Endodermal cell (in vitro differentiated cells): ENCODE measurements around the gene IL12A. TPM values are rescaled to one million over a fixed set of nuclear protein-coding genes. Genes with fewer than 3 reads are reported as not detected.

ENCODE experiments used
- DNase-seq: peaks from one replicate; pipeline ENCODE4 v3.0.0-alpha.2; 2017
- H3K27ac ChIP-seq: 2 replicates; pipeline ENCODE4 v1.5.1; 2013; ENCODE audit warnings: mild to moderate bottlenecking, low read depth, low read length, moderate library complexity
- H3K27me3 ChIP-seq: 2 replicates; pipeline ENCODE4 v1.6.1; 2013; ENCODE audit warnings: mild to moderate bottlenecking, low read length, moderate library complexity; ENCODE audit not compliant: insufficient read depth, control insufficient read depth, poor library complexity, severe bottlenecking
- H3K36me3 ChIP-seq: 2 replicates; pipeline ENCODE4 v1.7.0; 2013; ENCODE audit warnings: mild to moderate bottlenecking, low read length, moderate library complexity; ENCODE audit not compliant: control insufficient read depth, insufficient read depth
- H3K4me1 ChIP-seq: one replicate; pipeline ENCODE4 v1.7.0; 2013; ENCODE audit warnings: low read length; ENCODE audit not compliant: control insufficient read depth, insufficient read depth
- H3K4me3 ChIP-seq: 2 replicates; pipeline ENCODE4 v1.5.1; 2013; ENCODE audit warnings: mild to moderate bottlenecking, low read length, moderate library complexity
- H3K9ac ChIP-seq: 2 replicates; pipeline ENCODE4 v1.6.1; 2013; ENCODE audit warnings: mild to moderate bottlenecking, low read length, moderate library complexity; ENCODE audit not compliant: poor library complexity, severe bottlenecking; ENCODE audit errors: extremely low read depth
- H3K9me3 ChIP-seq: 2 replicates; pipeline ENCODE4 v1.6.1; 2013; ENCODE audit warnings: mild to moderate bottlenecking, low read length, moderate library complexity; ENCODE audit not compliant: control insufficient read depth
- H3K27ac Mint-ChIP-seq: 2 replicates; pipeline ENCODE4 v1.8.0; 2020; ENCODE audit warnings: mixed read lengths
- H3K27me3 Mint-ChIP-seq: 2 replicates; pipeline ENCODE4 v1.8.0; 2021; ENCODE audit warnings: mild to moderate bottlenecking, mixed read lengths; ENCODE audit not compliant: insufficient read depth
- H3K36me3 Mint-ChIP-seq: 2 replicates; pipeline ENCODE4 v1.8.0; 2020; ENCODE audit warnings: low read depth, mixed read lengths
- H3K4me1 Mint-ChIP-seq: 2 replicates; pipeline ENCODE4 v1.8.0; 2020; ENCODE audit warnings: mixed read lengths
- H3K4me3 Mint-ChIP-seq: 2 replicates; pipeline ENCODE4 v1.8.0; 2020; ENCODE audit warnings: mild to moderate bottlenecking, moderate library complexity, mixed read lengths
- H3K9me3 Mint-ChIP-seq: 2 replicates; pipeline ENCODE4 v1.8.0; 2020; ENCODE audit warnings: mild to moderate bottlenecking, mixed read lengths
- WGBS, 2 experiments: methylation state at CpG; one replicate each; pipeline versions ENCODE4 v1.1.5 to v1.1.7; 2013; ENCODE audit warnings: missing lambda C conversion rate in 2 of 2, mixed read lengths in 1 of 2; ENCODE audit not compliant: insufficient coverage in 1 of 2, insufficient read length in 1 of 2; 5-methylcytosine and 5-hydroxymethylcytosine counted together
- total RNA-seq, 2 donors: library from RNA; stranded (reverse); fragmentation: NEBNext Ultra II Directional in 1 of 2; extraction: Animal tissue kit (Norgen Biotek cat#: 25700) in 1 of 2; gene quantifications; 2 replicates in 1 of 2; 3 replicates in 1 of 2; pipeline ENCODE4 v1.2.1, GENCODE V29; 2021
- TF ChIP-seq, protein P1 (sequence below): fragments of 200-600 bp; sonication (generic); conservative IDR thresholded peaks from 2 replicates; pipeline ENCODE4 v1.5.0; 2021; ENCODE audit warnings: antibody characterized with exemption, mild to moderate bottlenecking

IL12A gene
- total RNA-seq, 2 donors from 2014 or later: not detected

- no peaks in the 10 kb centered on the region for H3K4me1 ChIP-seq
- TF ChIP-seq, protein P1, sequence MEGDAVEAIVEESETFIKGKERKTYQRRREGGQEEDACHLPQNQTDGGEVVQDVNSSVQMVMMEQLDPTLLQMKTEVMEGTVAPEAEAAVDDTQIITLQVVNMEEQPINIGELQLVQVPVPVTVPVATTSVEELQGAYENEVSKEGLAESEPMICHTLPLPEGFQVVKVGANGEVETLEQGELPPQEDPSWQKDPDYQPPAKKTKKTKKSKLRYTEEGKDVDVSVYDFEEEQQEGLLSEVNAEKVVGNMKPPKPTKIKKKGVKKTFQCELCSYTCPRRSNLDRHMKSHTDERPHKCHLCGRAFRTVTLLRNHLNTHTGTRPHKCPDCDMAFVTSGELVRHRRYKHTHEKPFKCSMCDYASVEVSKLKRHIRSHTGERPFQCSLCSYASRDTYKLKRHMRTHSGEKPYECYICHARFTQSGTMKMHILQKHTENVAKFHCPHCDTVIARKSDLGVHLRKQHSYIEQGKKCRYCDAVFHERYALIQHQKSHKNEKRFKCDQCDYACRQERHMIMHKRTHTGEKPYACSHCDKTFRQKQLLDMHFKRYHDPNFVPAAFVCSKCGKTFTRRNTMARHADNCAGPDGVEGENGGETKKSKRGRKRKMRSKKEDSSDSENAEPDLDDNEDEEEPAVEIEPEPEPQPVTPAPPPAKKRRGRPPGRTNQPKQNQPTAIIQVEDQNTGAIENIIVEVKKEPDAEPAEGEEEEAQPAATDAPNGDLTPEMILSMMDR: no peak
- no peak overlapping the region for H3K9ac ChIP-seq
- peaks cover 23% of the 10 kb centered on the region for H3K27me3 Mint-ChIP-seq
- no peak overlapping the region for H3K4me3 Mint-ChIP-seq
- H3K36me3 ChIP-seq: no peaks in the 10 kb centered on the region
- H3K9me3 Mint-ChIP-seq: peaks cover 10% of the 10 kb centered on the region
- no peaks in the 10 kb centered on the region for H3K4me1 Mint-ChIP-seq
- no peak overlapping the region for H3K27ac ChIP-seq
- H3K9me3 ChIP-seq: peaks cover 7% of the 10 kb centered on the region
- no peak overlapping the region for H3K4me3 ChIP-seq
- H3K36me3 Mint-ChIP-seq: no peaks in the 10 kb centered on the region
- 64% methylated on average over 4 of the region's 4 CpGs; no CpG with 5 or more reads in 1 of the 2 experiments for WGBS, 2 experiments
- no peak overlapping the region for H3K27ac Mint-ChIP-seq
- H3K27me3 ChIP-seq: peaks cover 10% of the 10 kb centered on the region
- DNase-seq: no peak
Measured at GRCh38 chr3:159994182-159994581, 5.5 kb downstream of the IL12A start.

- 83 to 100% methylated on average over 1 of the region's 1 CpG for WGBS, 2 experiments
- H3K4me1 ChIP-seq: no peaks in the 10 kb centered on the region
- DNase-seq: no peak
- Mint-ChIP-seq H3K27ac (no peak overlapping the region), H3K9me3 (peaks cover 10% of the 10 kb centered on the region), H3K4me1 (no peaks in the 10 kb centered on the region), H3K36me3 (no peaks in the 10 kb centered on the region), H3K27me3 (peaks cover 13% of the 10 kb centered on the region), H3K4me3 (no peak overlapping the region)
- H3K36me3 ChIP-seq: no peaks in the 10 kb centered on the region
- TF ChIP-seq, protein P1: no peak
- peaks cover under 1% of the 10 kb centered on the region for H3K27me3 ChIP-seq
- peaks cover 7% of the 10 kb centered on the region for H3K9me3 ChIP-seq
- H3K27ac ChIP-seq: no peak overlapping the region
- no peak overlapping the region for H3K4me3 ChIP-seq
- H3K9ac ChIP-seq: no peak overlapping the region
Measured at GRCh38 chr3:159995091-159995490, 6.5 kb downstream of the IL12A start.

GRCh38 chr3:159996018-159996417 is 7.4 kb downstream of the IL12A start:
- no peak overlapping the region for H3K4me3 Mint-ChIP-seq
- H3K27ac ChIP-seq: no peak overlapping the region
- H3K36me3 Mint-ChIP-seq: no peaks in the 10 kb centered on the region
- no peaks in the 10 kb centered on the region for H3K36me3 ChIP-seq
- H3K9ac ChIP-seq: no peak overlapping the region
- no peak overlapping the region for H3K4me3 ChIP-seq
- no peaks in the 10 kb centered on the region for H3K4me1 Mint-ChIP-seq
- H3K9me3 Mint-ChIP-seq: peaks cover 10% of the 10 kb centered on the region
- H3K4me1 ChIP-seq: no peaks in the 10 kb centered on the region
- H3K9me3 ChIP-seq: peaks cover 7% of the 10 kb centered on the region
- no peak for DNase-seq
- TF ChIP-seq, protein P1: no peak
- no peaks in the 10 kb centered on the region for H3K27me3 ChIP-seq
- H3K27me3 Mint-ChIP-seq: peaks cover 7% of the 10 kb centered on the region
- H3K27ac Mint-ChIP-seq: no peak overlapping the region
